ENCODE data around the gene DENND2C. TPM values are rescaled to one million over a fixed set of nuclear protein-coding genes. Genes with fewer than 3 reads are reported as not detected.

Gene DENND2C
- total and polyA plus RNA-seq, 4 experiments from 2014 or later: 0.45 to 0.78 (median 0.66) TPM

- ChIA-PET CTCF (ENCODE audit: partially characterized antibody) (no interaction called here), POLR2A (ENCODE audit: partially characterized antibody) (no interaction called here)
- DNase-seq: no peak
- Mint-ChIP-seq H3K27ac (no peak overlapping the region), H3K4me1 (no peaks in the 10 kb centered on the region), H3K9me3 (no peaks in the 10 kb centered on the region), H3K4me3 (no peak overlapping the region), H3K36me3 (no peaks in the 10 kb centered on the region), H3K27me3 (peaks cover 0 to 2% of the 10 kb centered on the region in 2 donors)
- no peaks in the 10 kb centered on the region for H3K27me3 ChIP-seq (ENCODE audit: insufficient read depth, low read length)
- H3K4me3 ChIP-seq (ENCODE audit: low read length in 2 of 2): no peak overlapping the region
- no peaks in the 10 kb centered on the region for H3K36me3 ChIP-seq (ENCODE audit: insufficient read depth, low read length)
- H3K9me3 ChIP-seq (ENCODE audit: control insufficient read depth in 1 of 2, low read length in 2 of 2): no peaks in the 10 kb centered on the region
- no peak overlapping the region for H3K27ac ChIP-seq (ENCODE audit: low read depth, low read length)
- H3K4me1 ChIP-seq (ENCODE audit: insufficient read depth, low read length): no peaks in the 10 kb centered on the region
- intact Hi-C loops (cut with micrococcal nuclease): no loop called here
Measured at GRCh38 chr1:114535401-114535800, 134.4 kb downstream of the DENND2C start.

Other genes with a start within 250 kb of the DENND2C start
- gene TRIM33, start 158.8 kb downstream of the DENND2C start, total RNA-seq: 10 to 100 TPM; 50.6 to 54.4 TPM
- 10 to 100 TPM; 26.8 to 33.6 TPM for gene TRIM33, start 158.8 kb downstream of the DENND2C start, polyA plus RNA-seq
- 10 to 100 TPM; 33.9 to 40.8 TPM for gene BCAS2, start 88.4 kb downstream of the DENND2C start, total RNA-seq
- gene BCAS2, start 88.4 kb downstream of the DENND2C start, polyA plus RNA-seq: 100 to 1,000 TPM in 1 of 2 donors, 10 to 100 TPM in 1; 93.4 to 159 TPM
- not detected for gene AMPD1, start 25.5 kb upstream of the DENND2C start, total RNA-seq
- not detected for gene AMPD1, start 25.5 kb upstream of the DENND2C start, polyA plus RNA-seq
- 10 to 100 TPM; 22.0 to 22.3 TPM for gene NRAS, start 46.7 kb upstream of the DENND2C start, total RNA-seq
- gene NRAS, start 46.7 kb upstream of the DENND2C start, polyA plus RNA-seq: 10 to 100 TPM; 18.0 to 29.3 TPM
- gene CSDE1, start 87.9 kb upstream of the DENND2C start, total RNA-seq: 100 to 1,000 TPM; 530 to 559 TPM
- 100 to 1,000 TPM; 391 to 444 TPM for gene CSDE1, start 87.9 kb upstream of the DENND2C start, polyA plus RNA-seq
- gene SIKE1, start 110.6 kb upstream of the DENND2C start, total RNA-seq: 10 to 100 TPM; 66.6 to 67.1 TPM
- 10 to 100 TPM; 35.4 to 36.8 TPM for gene SIKE1, start 110.6 kb upstream of the DENND2C start, polyA plus RNA-seq
- gene SYCP1, start 184.8 kb upstream of the DENND2C start, total RNA-seq: not detected
- not detected for gene SYCP1, start 184.8 kb upstream of the DENND2C start, polyA plus RNA-seq

Data from CD4-positive, alpha-beta memory T cell (primary cell).